AG09309 (cell line): ENCODE data around the gene CORIN.

ENCODE experiments used
- DNase-seq: peaks from one replicate; pipeline ENCODE4 v3.0.0-alpha.2; 2010; ENCODE audit warnings: low read depth
- H3K4me3 ChIP-seq: 2 replicates; pipeline ENCODE4 v1.5.1; 2011; ENCODE audit warnings: mild to moderate bottlenecking, low read depth, low read length, moderate library complexity; ENCODE audit not compliant: control insufficient read depth
- CTCF ChIP-seq: IDR thresholded peaks from 2 replicates; pipeline ENCODE4 v1.5.1; 2011; ENCODE audit warnings: mild to moderate bottlenecking, low read depth, low read length, inconsistent platforms; ENCODE audit not compliant: insufficient read depth, control insufficient read depth; ENCODE audit errors: missing control alignments

The CORIN gene

DNA sequence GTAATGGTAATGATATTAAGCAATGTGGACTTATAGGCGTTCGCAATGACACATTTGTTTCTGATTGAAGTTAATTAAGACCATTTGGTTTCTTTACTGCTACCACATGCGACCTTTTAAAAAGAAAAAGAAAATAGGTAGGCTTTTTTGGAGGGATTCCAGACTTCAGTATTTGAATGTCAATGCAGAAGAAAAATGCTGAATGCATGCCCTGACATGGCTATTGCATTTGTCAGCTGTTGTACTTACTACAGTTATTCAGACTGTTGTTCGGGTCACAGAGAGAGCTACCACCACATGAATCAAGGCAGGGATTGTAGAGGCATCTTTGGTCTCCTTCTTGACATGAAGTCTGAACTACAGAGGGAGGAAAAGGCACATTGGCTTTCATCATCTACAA, 163.7 kb downstream of the CORIN start:
- no peak for DNase-seq
- TF ChIP-seq CTCF: no peak
- H3K4me3 ChIP-seq: no peak overlapping the region

GRCh38 chr4:47672696-47673095, 165.2 kb downstream of the CORIN start:
- TF ChIP-seq CTCF: no peak
- DNase-seq: no peak
- H3K4me3 ChIP-seq: no peak overlapping the region

DNA sequence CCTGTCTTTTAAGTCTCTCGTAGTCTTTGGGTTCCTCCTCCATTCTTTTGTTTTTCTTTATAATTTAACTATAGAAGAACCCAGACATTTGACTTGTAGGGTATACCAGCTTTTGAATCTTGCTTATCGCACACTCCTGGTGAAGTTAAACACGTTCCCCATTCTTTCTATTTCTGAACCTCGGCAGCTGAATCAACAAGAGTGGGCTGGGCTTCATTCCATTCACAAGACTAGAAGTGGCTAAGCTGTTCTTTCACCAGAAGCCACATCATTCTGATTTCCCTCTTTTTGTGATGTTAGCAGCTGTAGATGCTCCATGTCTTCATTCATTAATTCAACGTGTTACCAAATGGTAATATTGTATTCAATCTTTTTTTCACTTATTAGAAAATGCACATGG, 167.9 kb downstream of the CORIN start:
- H3K4me3 ChIP-seq: no peak overlapping the region
- TF ChIP-seq CTCF: no peak
- DNase-seq: no peak

DNA sequence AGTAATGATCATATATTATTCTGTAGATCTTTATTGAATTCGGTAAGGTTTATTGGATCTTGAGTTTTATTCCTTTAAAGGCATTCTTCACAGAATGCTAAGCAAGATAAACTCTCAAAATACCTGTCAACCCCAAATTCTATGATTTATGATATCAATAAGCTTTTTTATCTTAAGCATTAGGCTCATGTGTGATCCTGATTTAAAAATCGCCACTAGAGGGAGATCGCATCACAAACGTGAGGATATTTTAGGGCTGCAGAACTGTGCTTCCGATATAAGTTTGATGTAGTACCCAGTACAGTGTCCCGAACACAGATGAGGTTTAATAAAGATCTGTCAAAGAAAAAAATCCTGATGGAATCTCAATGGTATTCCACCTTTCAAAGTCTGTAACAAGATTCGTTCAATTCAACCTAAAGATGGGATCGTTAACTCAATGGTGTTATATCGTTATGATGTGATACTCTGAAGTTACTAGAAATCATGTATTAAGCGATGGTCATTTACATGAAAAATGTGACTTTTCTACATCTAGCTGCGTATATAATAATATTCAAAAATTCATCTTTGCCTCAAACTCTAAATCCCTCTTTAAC, 169.0 kb downstream of the CORIN start:
- H3K4me3 ChIP-seq: no peak overlapping the region
- peak; percentile 72 for TF ChIP-seq CTCF
- DNase-seq: peak; percentile 21

- no peak overlapping the region for H3K4me3 ChIP-seq
- DNase-seq: no peak
- no peak for TF ChIP-seq CTCF
These were observed 169.6 kb downstream of the CORIN start for GRCh38 chr4:47668256-47668655.

DNA sequence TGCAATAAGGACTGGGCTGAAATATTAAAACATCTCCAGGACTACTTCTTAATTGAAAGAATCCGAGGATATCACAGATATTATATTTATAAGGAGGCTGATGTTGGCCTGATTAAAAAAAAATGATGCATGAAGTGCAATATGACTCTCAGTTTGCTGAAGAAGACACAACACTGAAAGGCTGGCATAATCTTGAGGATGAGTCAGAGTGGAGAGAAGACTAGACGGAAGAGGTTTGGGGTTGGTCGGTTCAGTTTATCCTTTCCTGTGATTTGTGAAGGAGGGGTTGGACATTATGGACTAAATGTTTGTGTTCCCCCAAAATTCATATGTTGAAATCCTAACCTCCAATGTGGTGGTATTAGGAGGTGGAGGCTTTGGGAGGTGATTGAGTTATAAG, 170.3 kb downstream of the CORIN start:
- TF ChIP-seq CTCF: no peak
- DNase-seq: no peak
- H3K4me3 ChIP-seq: no peak overlapping the region
